AG04449 (cell line): ENCODE results near the gene ING5.

Experiments used
- CTCF ChIA-PET: fragments of 350-600 bp; formaldehyde crosslinking; extraction: SDS; loops from one replicate; lab custom pipeline; 2021; ENCODE audit warnings: antibody characterized with exemption; lab: Yijun Ruan, JAX
- POLR2A ChIA-PET: fragments of 400-600, 350-600 bp; formaldehyde crosslinking; extraction: SDS; loops from one replicate; lab custom pipeline; 2020; ENCODE audit warnings: antibody characterized with exemption, inconsistent platforms; lab: Yijun Ruan, JAX
- DNase-seq: peaks from one replicate; pipeline ENCODE4 v3.0.0-alpha.2; 2010; ENCODE audit warnings: low read depth, low spot score
- H3K4me3 ChIP-seq: 2 replicates; pipeline ENCODE4 v1.5.1; 2011; ENCODE audit warnings: low read depth, mild to moderate bottlenecking, control low read depth, low read length
- TF ChIP-seq, protein P1 (sequence below): IDR thresholded peaks from one replicate; pipeline ENCODE4 v1.5.1; 2011; ENCODE audit warnings: mild to moderate bottlenecking, moderate library complexity, low read length, control low read depth, inconsistent platforms; ENCODE audit not compliant: insufficient read depth; ENCODE audit errors: missing control alignments

Gene ING5

DNA sequence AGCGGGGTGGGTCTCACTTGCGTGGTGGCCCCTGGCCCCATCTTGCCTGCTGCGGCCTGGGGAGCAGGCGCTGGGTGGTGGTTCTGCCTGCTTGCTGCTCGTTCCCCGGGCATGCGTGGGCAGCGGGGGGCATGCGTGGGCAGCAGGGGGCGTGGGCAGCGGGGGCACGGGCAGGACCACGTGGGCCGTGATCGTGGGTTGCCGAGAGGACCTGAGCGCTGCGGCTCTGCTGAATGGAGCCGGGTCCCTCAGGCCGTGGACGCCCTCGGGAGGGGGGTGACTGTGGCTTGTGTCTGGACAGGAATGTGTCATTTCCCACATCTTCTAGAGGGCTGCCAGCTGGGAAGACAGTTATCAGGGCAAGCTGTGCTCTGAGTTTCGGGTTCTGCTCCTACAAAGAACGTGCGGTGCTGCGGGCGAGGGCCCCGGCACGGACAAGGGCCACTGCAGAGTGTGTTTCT is 66.4 kb downstream of the ING5 start:
- H3K4me3 ChIP-seq, result no peak overlapping the region
- ChIA-PET POLR2A (no interaction called here), CTCF (no interaction called here)
- TF ChIP-seq, protein P1, sequence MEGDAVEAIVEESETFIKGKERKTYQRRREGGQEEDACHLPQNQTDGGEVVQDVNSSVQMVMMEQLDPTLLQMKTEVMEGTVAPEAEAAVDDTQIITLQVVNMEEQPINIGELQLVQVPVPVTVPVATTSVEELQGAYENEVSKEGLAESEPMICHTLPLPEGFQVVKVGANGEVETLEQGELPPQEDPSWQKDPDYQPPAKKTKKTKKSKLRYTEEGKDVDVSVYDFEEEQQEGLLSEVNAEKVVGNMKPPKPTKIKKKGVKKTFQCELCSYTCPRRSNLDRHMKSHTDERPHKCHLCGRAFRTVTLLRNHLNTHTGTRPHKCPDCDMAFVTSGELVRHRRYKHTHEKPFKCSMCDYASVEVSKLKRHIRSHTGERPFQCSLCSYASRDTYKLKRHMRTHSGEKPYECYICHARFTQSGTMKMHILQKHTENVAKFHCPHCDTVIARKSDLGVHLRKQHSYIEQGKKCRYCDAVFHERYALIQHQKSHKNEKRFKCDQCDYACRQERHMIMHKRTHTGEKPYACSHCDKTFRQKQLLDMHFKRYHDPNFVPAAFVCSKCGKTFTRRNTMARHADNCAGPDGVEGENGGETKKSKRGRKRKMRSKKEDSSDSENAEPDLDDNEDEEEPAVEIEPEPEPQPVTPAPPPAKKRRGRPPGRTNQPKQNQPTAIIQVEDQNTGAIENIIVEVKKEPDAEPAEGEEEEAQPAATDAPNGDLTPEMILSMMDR, result no peak
- no peak for DNase-seq

- DNase-seq, result no peak
- no peak overlapping the region for H3K4me3 ChIP-seq
- ChIA-PET CTCF (no interaction called here), POLR2A (no interaction called here)
- TF ChIP-seq, protein P1, result no peak
Measured at GRCh38 chr2:241768850-241769249, 67.0 kb downstream of the ING5 start.

DNA sequence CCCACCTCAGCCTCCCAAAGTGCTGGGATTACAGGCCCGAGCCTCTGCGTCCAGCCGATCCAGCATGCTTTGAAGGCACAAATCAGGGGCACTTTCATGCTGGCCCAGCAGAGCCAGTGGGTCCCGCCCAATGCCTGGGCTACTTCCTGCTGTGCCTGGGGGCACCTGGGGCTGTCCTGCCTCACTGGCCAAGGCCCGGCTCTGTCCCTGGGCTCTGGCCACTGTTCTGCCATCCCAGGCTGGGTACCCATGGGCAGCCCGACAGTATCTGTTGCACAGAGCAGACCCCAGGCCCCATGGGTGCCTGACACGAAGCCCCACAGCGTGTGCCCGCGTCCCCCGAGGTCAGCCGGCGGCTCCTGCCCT is 68.0 kb downstream of the ING5 start:
- TF ChIP-seq, protein P1, result no peak
- CTCF ChIA-PET, result no interaction called here
- no peak for DNase-seq
- POLR2A ChIA-PET, result no interaction called here
- H3K4me3 ChIP-seq, result no peak overlapping the region

GRCh38 chr2:241770185-241770935 is 68.5 kb downstream of the ING5 start:
- ChIA-PET CTCF (no interaction called here), POLR2A (no interaction called here)
- no peak for DNase-seq
- H3K4me3 ChIP-seq, result no peak overlapping the region
- TF ChIP-seq, protein P1, result no peak

DNA sequence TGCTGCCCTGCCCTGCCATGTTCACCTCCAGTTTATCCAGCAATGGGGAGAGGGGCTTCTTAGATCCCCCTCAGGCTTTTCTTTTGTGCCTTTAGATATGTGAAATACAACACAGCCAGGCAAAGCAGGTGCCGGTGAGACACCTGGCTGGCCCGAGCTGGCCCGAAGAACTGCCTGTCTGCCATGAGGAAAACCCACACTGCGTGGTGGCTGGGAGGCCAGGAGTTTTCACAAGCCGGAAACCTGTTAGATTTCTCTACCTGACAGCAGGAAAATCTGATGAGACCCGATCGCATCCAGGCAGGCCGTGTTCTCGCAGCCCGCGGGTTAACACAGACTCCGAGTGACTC is 69.1 kb downstream of the ING5 start:
- ChIA-PET POLR2A (no interaction called here), CTCF (no interaction called here)
- no peak overlapping the region for H3K4me3 ChIP-seq
- DNase-seq, result no peak
- TF ChIP-seq, protein P1, result no peak

DNA sequence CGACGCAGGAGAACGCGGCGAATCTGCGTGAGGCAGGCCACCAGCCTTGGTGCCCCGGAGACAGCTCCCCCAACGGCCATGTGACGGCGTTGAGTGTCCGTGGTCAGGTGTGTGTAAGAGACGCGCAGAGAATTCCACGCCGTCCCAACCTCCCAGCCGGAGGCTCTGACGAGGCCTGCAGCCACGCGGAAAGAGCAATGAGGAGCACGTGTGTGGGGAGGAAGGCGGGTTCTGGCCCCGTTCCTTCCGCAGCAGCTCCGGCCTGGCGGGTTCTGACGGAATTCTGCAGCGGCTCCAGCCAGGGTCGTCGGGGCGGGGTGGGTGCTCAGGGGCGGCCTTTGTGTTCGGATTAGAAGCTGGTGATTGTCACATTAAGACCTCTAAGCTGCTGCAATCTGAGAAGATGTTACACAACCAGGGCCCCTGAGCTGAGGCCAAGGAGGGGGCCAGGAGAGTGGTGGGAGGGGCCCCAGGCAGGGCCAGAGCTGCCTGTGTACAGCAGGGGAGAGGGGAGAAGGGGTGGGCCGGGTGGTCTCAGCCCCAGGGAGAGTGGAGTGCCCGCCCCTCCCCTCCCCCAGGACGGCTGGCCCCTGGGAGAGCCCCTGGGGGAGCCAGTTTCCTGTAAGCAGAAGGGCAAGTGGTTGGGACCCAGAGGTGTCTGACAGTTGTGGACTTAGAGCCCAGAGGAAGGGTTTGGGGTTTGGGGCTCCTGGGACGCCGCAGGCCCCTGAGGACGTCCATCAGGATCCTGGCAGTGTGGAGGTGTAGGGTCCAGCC is 69.6 kb downstream of the ING5 start:
- TF ChIP-seq, protein P1, result no peak
- CTCF ChIA-PET, result no interaction called here
- POLR2A ChIA-PET, result no interaction called here
- DNase-seq, result no peak
- H3K4me3 ChIP-seq, result no peak overlapping the region
